LHCN-M2 (cell line): ENCODE results near the gene VAV1. TPM values are rescaled to one million over a fixed set of nuclear protein-coding genes. Genes with fewer than 3 reads are reported as not detected.
A peak's percentile ranks its signal among the peaks of the same experiment; 100 is the strongest.
"Not testable (repeated sequence)": the region's sequence is repeated elsewhere in the genome, so short reads cannot be mapped to it uniquely, and the experiment has no call there.

ENCODE experiments used
- DNase-seq: peaks from one replicate; pipeline ENCODE4 v3.0.0-alpha.2; 2012; ENCODE audit warnings: low read depth
- total RNA-seq: library from RNA; depleted of rRNA; stranded (reverse); fragments of >200 nt; gene quantifications from 2 replicates; pipeline ENCODE4 v1.2.3, GENCODE V29; 2014

Gene VAV1
- total RNA-seq, 1 experiment from 2014 or later: not detected

GRCh38 chr19:6737284-6737872, 35.1 kb upstream of the VAV1 start, which contains the start of gene GPR108:
GPR108 (minus strand) TSS chr19:6737580; CDS start chr19:6737576, 4 bp downstream.
- DNase-seq: peak; percentile 100

DNA sequence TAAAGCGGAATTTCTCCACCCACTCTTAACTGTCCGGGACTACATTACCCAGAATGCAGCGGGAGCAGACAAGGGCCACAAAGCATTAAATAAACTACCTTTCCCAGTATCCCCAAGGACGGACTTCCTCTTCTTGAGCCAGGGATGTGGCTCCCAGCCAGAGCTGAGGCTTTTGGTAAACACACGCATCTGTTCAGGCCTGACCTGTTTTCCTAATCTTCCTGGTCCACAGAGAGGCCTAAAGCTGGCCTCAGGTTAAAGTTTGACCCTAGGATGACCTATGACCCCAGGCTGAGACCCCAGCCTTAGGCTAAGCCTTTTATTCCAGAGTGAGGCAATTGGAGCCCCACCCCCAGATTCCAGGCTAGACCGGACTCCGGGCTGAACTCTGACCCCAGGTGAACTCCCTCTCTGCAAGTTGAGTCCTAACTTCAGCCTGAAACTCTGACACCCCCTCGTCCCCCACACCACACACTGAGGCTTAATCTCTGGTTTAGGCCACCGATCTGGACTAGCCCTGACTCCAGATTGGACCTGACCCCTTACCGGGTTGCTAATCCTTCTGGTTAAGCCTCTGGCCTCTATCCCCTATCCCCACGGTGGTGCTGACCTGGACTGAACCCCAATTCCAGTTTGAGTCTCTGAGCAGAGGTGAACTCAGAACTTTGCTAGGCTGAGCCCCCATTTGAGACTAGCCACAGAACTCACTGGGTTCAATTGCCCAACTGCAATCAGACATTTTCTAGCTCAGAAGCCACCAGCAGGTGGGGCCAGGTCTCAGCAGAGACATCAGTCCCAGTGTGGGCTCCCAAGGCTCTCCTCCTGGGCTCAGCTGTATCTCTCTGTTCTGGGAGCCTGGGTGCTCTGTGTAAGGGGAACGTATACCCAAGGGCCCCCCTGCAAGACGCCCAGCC, 34.4 kb upstream of the VAV1 start:
- peak; percentile 74 for DNase-seq

DNA sequence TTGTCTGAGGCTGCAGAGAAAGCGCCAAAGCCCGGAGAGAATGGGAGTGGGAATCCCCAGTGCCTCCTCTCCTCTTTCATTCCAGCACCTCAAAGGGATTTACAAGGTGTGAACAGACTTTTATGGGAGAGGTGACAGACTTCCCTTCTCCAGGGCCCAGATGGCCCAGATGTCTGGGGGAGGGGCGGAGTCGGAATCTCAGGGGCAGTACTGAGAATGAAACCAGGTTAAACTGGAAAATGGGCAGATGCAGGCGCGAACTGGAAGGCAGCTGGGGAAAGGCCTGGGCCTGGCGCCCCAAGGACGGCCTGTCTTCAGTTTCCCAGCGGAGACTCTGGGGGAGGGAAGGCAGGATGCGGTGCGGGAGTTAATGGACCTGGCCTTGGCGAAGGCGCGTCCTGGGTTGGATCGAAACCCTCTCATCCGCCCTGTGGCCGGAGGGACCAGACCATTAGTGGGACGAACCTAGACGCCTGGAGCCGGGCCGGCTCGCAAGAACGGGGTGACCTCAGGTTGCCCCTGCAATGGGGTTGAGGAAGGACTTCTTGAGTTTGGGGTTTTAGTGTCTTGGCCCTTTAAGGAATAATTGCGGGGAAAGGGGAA, 33.6 kb upstream of the VAV1 start:
- peak; percentile 10 for DNase-seq

DNA sequence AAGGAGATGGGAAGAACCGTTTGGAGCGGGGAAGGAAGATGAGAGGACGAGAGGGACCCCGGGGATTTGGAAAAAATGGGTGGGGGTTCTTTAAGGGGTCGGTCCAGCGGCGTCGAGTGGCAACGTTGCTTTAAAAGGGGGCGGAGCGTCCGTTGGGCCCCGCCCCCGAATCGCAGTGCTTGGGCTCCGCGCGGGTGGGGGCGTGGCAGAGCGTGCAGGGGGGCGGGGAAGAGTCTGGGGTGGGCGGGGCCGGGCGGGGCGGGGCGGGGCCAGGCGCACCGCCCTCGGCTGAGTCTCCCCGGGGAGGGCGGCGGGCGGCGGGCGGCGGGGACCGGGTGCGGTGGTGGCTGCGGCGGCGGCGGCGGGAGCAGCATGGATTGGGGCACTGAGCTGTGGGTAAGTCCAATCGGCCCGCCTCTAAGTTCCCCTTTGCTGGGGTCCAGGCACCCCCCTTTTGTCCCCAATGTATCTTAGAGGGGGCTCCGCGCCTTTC, 33.1 kb upstream of the VAV1 start, which contains the start of gene TRIP10:
TRIP10 (plus strand) TSS at position 291 of the 493 bp plus-strand sequence; CDS start at position 373, 82 bp downstream.
- DNase-seq: peak; percentile 74

- peak; percentile 9 for DNase-seq
These were observed 32.5 kb upstream of the VAV1 start for GRCh38 chr19:6739883-6740588.

- DNase-seq: peak; percentile 49
These were observed 31.7 kb upstream of the VAV1 start for GRCh38 chr19:6740589-6741343.

DNA sequence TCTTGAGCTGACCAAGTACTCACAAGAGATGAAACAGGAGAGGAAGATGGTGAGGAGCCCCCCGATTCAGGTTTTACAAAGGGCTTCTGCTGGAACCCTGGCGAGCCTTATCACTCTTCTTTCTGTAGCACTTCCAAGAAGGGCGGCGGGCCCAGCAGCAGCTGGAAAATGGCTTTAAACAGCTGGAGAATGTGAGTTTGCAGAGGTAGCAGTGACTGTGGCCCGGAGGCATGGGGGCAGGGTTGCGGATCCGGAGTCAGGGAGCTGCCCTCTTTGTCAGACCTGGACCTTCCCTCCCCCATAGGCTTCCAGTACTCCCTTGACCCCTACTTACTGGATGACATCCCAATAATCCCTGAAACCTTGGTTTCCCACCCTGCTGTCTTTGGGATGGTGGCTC, 29.4 kb upstream of the VAV1 start:
- no peak for DNase-seq

DNA sequence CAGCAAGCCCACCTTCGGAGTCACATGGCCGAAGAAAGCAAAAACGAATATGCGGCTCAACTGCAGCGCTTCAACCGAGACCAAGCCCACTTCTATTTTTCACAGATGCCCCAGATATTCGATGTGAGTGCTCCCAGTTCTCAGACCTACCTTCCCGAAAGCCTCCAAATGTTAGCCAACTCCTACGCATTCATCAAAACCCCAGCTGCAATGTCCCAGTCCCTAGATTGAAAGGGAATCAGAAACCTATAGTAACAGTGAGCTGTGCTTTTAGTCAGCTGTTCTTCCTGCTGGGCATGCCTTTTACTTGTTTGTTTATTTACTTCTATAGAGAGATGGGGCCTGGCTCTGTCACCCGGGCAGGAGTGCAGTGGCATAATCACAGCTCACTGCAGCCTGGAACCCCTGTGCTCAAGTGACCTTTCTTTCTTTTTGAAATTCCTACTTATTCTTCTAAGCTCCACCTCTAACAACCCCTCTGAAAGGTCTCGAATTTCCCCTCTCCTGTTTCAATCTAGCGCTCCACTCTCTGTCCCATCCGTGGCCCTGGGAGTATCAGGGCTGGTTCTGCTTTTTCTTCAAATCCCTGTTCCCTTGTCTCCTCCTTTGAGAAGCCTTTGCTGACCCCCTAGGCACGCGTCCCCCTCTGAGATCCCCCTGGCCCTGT, 28.7 kb upstream of the VAV1 start:
- DNase-seq: no peak

DNA sequence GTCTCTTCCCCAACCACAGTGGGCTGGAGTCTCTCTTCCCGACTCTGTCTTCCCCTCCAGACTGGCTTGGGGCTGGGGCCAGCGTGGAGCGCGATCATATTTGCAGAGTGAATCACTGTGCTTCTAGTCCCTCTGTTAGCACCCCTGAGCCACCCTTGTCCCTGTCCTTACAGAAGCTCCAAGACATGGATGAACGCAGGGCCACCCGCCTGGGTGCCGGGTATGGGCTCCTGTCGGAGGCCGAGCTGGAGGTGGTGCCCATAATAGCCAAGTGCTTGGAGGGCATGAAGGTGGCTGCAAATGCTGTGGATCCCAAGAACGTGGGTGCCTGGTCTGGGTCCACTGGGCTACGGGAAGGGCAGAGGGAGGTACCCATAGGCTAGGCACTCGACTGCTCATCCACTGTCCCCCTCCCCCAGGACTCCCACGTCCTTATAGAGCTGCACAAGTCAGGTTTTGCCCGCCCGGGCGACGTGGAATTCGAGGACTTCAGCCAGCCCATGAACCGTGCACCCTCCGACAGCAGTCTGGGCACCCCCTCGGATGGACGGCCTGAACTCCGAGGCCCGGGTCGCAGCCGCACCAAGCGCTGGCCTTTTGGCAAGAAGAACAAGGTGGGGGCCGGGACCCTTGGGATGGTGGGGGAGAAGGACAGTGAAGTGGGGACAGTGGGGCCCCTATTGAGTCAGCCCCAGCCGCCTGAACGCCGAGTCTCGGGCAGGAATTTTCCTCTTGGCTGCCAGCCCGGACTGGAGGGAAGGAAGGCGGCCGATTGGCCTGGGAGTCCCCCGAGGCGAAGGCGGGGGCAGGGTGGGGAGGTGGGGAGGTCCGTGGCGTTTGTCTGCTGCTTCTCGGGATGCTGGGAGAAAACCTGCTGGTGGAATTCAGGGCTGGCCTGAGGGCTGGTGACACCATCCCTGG, 27.9 kb upstream of the VAV1 start:
- DNase-seq: peak; percentile 71

DNA sequence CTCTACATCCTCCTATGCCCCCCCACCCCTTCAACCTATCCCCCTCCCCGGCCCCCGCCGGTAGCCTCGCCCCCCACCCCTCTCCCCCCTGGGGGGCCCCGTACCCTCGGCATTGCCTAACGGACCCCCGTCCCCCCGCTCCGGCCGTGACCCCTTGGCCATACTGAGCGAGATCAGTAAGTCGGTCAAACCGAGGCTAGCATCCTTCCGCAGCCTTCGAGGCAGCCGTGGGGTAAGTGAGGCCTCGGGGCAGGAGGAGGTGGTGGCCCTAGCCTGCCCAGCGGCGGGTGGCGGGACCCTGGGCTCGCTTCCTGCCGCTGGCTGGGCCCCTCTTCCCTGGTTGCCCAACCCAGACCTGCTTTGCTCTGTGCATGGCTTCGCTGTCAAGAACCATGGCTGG, 26.5 kb upstream of the VAV1 start:
- DNase-seq: no peak

GRCh38 chr19:6748543-6748942, 24.0 kb upstream of the VAV1 start:
- DNase-seq: not testable (repeated sequence)

DNA sequence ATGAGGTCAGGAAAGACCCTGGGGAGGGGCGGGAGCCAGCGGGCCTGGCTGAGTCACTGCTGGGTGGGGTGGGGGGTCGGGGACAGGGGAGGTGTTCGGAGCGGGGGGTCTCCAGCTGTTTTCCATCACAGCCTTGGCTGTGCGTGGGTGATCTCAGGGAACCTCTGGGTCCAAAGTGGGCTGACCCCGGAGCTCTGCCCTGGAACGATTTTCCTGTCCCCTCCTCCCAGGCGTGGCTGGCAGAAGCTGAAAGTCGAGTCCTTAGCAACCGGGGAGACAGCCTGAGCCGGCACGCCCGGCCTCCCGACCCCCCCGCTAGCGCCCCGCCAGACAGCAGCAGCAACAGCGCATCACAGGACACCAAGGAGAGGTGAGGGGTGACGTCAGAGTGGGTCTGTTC, 22.4 kb upstream of the VAV1 start:
- no peak for DNase-seq

GRCh38 chr19:6751189-6751588, 21.3 kb upstream of the VAV1 start:
- no peak for DNase-seq

GRCh38 chr19:6752256-6753177, 20.0 kb upstream of the VAV1 start:
- no peak for DNase-seq

GRCh38 chr19:6753178-6754031, 19.1 kb upstream of the VAV1 start:
- peak; percentile 40 for DNase-seq

DNA sequence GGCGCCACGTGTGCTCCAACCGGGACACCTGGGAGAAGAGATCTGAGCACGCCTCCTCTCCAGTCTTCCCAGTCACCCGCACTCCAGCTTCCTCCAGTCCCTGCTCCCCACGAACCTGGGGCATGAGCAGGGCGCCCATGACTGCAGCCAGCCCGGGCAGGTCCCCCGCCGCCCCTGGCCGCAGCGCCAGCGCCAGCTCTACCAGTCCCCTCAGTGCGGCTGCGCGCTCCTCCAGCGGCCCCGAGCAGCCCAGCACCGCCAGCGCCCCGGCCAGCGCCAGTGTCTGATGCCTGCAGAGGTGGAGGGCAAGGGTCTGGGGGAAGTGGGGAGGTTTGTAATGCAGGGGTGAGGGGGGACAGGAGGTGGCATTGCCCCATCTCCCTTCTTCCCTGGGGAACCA, 18.4 kb upstream of the VAV1 start:
- no peak for DNase-seq
